IMR-90 (cell line): ENCODE measurements around the gene CTDP1. TPM values are rescaled to one million over a fixed set of nuclear protein-coding genes. Genes with fewer than 3 reads are reported as not detected.

Experiments used
- ATAC-seq: fragments of 200-7000 bp; cut with Tn5 transposase; 2 replicates; pipeline ENCODE4 v1.9.1; 2020; ENCODE audit warnings: low read depth, mild to moderate bottlenecking, moderate library complexity
- BruUV-seq: library from RNA; stranded (reverse); fragments of 400-500 nt; replicated peaks from 2 replicates; lab custom pipeline; 2021; lab: Mats Ljungman, UMichigan
- CTCF ChIA-PET: fragments of 300-600 bp; formaldehyde crosslinking; extraction: SDS; loops from one replicate; lab custom pipeline; 2021; ENCODE audit warnings: antibody characterized with exemption; lab: Yijun Ruan, JAX
- POLR2A ChIA-PET: fragments of 300-600 bp; sonication (Branson Sonifier 250); formaldehyde crosslinking; loops from one replicate; lab custom pipeline; 2022; ENCODE audit warnings: antibody characterized with exemption; ENCODE audit not compliant: unreplicated experiment; lab: Charles Lee
- DNase-seq: peaks from one replicate; pipeline ENCODE4 v3.0.0; 2013
- H2AFZ ChIP-seq: replicated peaks from 2 replicates; pipeline ENCODE3; 2013; ENCODE audit warnings: low read length, mild to moderate bottlenecking; ENCODE audit not compliant: poor library complexity
- H2AK5ac ChIP-seq: 2 replicates; pipeline ENCODE4 v1.6.1; 2013; ENCODE audit warnings: low read depth, low read length, inconsistent platforms
- H2AK9ac ChIP-seq: replicated peaks from 2 replicates; pipeline ENCODE3; 2013; ENCODE audit warnings: mild to moderate bottlenecking, low read depth, low read length, moderate library complexity; ENCODE audit not compliant: poor library complexity
- H2BK120ac ChIP-seq: 2 replicates; pipeline ENCODE4 v1.6.1; 2013; ENCODE audit warnings: low read depth, low read length, inconsistent platforms
- H2BK15ac ChIP-seq: 3 replicates; pipeline ENCODE4 v1.6.1; 2013; ENCODE audit warnings: low read depth, low read length, inconsistent platforms
- H2BK20ac ChIP-seq: 2 replicates; pipeline ENCODE4 v1.6.1; 2013; ENCODE audit warnings: low read depth, mild to moderate bottlenecking, inconsistent platforms, low read length, moderate library complexity
- H2BK5ac ChIP-seq: 2 replicates; pipeline ENCODE4 v1.6.1; 2013; ENCODE audit warnings: mild to moderate bottlenecking, low read depth, low read length, inconsistent platforms; ENCODE audit not compliant: poor library complexity, severe bottlenecking
- H3K14ac ChIP-seq: replicated peaks from 2 replicates; pipeline ENCODE4 v1.6.1; 2013; ENCODE audit warnings: low read depth, low read length, inconsistent platforms
- H3K18ac ChIP-seq: 2 replicates; pipeline ENCODE4 v1.6.1; 2013; ENCODE audit warnings: low read depth, low read length, control low read depth
- H3K23ac ChIP-seq: 2 replicates; pipeline ENCODE4 v1.6.1; 2013; ENCODE audit warnings: low read depth, low read length, inconsistent platforms
- H3K27ac ChIP-seq: 2 replicates; pipeline ENCODE4 v1.5.1; 2013; ENCODE audit warnings: mild to moderate bottlenecking, control low read depth, low read length; ENCODE audit not compliant: insufficient read depth
- H3K27me3 ChIP-seq: 2 replicates; pipeline ENCODE4 v1.6.1; 2013; ENCODE audit warnings: low read length; ENCODE audit not compliant: control insufficient read depth, insufficient read depth
- H3K36me3 ChIP-seq: 2 replicates; pipeline ENCODE4 v1.6.1; 2013; ENCODE audit warnings: low read length, mixed read lengths; ENCODE audit not compliant: control insufficient read depth, insufficient read depth
- H3K4ac ChIP-seq: 2 replicates; pipeline ENCODE4 v1.6.1; 2013; ENCODE audit warnings: low read depth, low read length, inconsistent platforms
- H3K4me1 ChIP-seq: 2 replicates; pipeline ENCODE4 v1.6.1; 2013; ENCODE audit warnings: low read length, mixed read lengths; ENCODE audit not compliant: control insufficient read depth, insufficient read depth
- H3K4me2 ChIP-seq: 2 replicates; pipeline ENCODE4 v1.6.1; 2013; ENCODE audit warnings: low read depth, mild to moderate bottlenecking, control low read depth, low read length, moderate library complexity
- H3K4me3 ChIP-seq: 2 replicates; pipeline ENCODE4 v1.5.1; 2013; ENCODE audit warnings: low read depth, mild to moderate bottlenecking, control low read depth, low read length, moderate library complexity; ENCODE audit not compliant: insufficient read depth
- H3K56ac ChIP-seq: 2 replicates; pipeline ENCODE4 v1.6.1; 2013; ENCODE audit warnings: low read length, inconsistent platforms; ENCODE audit not compliant: insufficient read depth; ENCODE audit errors: extremely low read depth
- H3K79me1 ChIP-seq, 2 experiments: 2 replicates each; pipeline ENCODE4 v1.6.1; 2013; ENCODE audit warnings: low read length in 2 of 2, inconsistent platforms in 1 of 2, low read depth in 1 of 2
- H3K9ac ChIP-seq: 2 replicates; pipeline ENCODE4 v1.6.1; 2013; ENCODE audit warnings: low read depth, low read length, control low read depth
- H3K9me1 ChIP-seq: 2 replicates; pipeline ENCODE4 v1.6.1; 2013; ENCODE audit warnings: low read length, inconsistent platforms; ENCODE audit not compliant: insufficient read depth
- H3K9me3 ChIP-seq: 2 replicates; pipeline ENCODE4 v1.6.1; 2013; ENCODE audit warnings: low read length; ENCODE audit not compliant: control insufficient read depth, insufficient read depth
- H4K20me1 ChIP-seq: 2 replicates; pipeline ENCODE4 v1.6.1; 2013; ENCODE audit warnings: low read length, inconsistent platforms; ENCODE audit not compliant: insufficient read depth
- H4K5ac ChIP-seq: 2 replicates; pipeline ENCODE4 v1.6.1; 2013; ENCODE audit warnings: mild to moderate bottlenecking, low read depth, low read length, control low read depth
- H4K8ac ChIP-seq, 2 experiments: 2 replicates each; pipeline ENCODE4 v1.6.1; 2013; ENCODE audit warnings: low read depth in 2 of 2, low read length in 2 of 2, control low read depth in 1 of 2, inconsistent platforms in 1 of 2
- H4K91ac ChIP-seq: 2 replicates; pipeline ENCODE4 v1.6.1; 2013; ENCODE audit warnings: low read depth, low read length, inconsistent platforms; ENCODE audit not compliant: insufficient read depth
- BHLHE40 ChIP-seq: fragments of 150-350 bp; IDR thresholded peaks from 2 replicates; pipeline ENCODE4 v1.6.1; 2016; ENCODE audit warnings: mild to moderate bottlenecking, low read depth, low read length
- CEBPB ChIP-seq: IDR thresholded peaks from 2 replicates; pipeline ENCODE4 v1.6.1; 2012; ENCODE audit warnings: low read depth, low read length, improper control_type of control experiment
- CHD1 ChIP-seq: IDR thresholded peaks from 2 replicates; pipeline ENCODE4 v1.6.1; 2012; ENCODE audit warnings: low read depth, low read length, improper control_type of control experiment
- CTCF ChIP-seq: conservative IDR thresholded peaks from 2 replicates; pipeline ENCODE4 v1.5.1; 2012; ENCODE audit warnings: mild to moderate bottlenecking, low read depth, low read length, improper control_type of control experiment
- ELK1 ChIP-seq: fragments of 150-350 bp; IDR thresholded peaks from 2 replicates; pipeline ENCODE4 v1.6.1; 2016; ENCODE audit warnings: low read depth, mild to moderate bottlenecking, low read length, moderate library complexity, borderline replicate concordance
- FOS ChIP-seq: fragments of 150-350 bp; IDR thresholded peaks from 2 replicates; pipeline ENCODE4 v1.6.1; 2016; ENCODE audit warnings: low read depth, low read length
- MAZ ChIP-seq: IDR thresholded peaks from 2 replicates; pipeline ENCODE4 v1.6.1; 2012; ENCODE audit warnings: low read depth, mild to moderate bottlenecking, low read length, improper control_type of control experiment, moderate library complexity, borderline replicate concordance
- MXI1 ChIP-seq: IDR thresholded peaks from 2 replicates; pipeline ENCODE4 v1.6.1; 2012; ENCODE audit warnings: low read depth, mild to moderate bottlenecking, low read length, moderate library complexity, borderline replicate concordance
- NFE2L2 ChIP-seq: fragments of 150-350 bp; IDR thresholded peaks from 2 replicates; pipeline ENCODE4 v1.6.1; 2016; ENCODE audit warnings: low read depth, mild to moderate bottlenecking, low read length
- POLR2A ChIP-seq: IDR thresholded peaks from 2 replicates; pipeline ENCODE4 v1.6.1; 2012; ENCODE audit warnings: mild to moderate bottlenecking, low read depth, low read length
- RAD21 ChIP-seq: IDR thresholded peaks from 2 replicates; pipeline ENCODE4 v1.6.1; 2012; ENCODE audit warnings: low read length, improper control_type of control experiment
- RCOR1 ChIP-seq: IDR thresholded peaks from 2 replicates; pipeline ENCODE4 v1.6.1; 2012; ENCODE audit warnings: mild to moderate bottlenecking, low read length, improper control_type of control experiment; ENCODE audit not compliant: insufficient replicate concordance
- RFX5 ChIP-seq: IDR thresholded peaks from 2 replicates; pipeline ENCODE4 v1.8.0; 2012; ENCODE audit warnings: low read depth, mild to moderate bottlenecking, low read length, moderate library complexity
- SMC3 ChIP-seq: fragments of 150-350 bp; IDR thresholded peaks from 2 replicates; pipeline ENCODE4 v1.6.1; 2016; ENCODE audit warnings: low read depth, mild to moderate bottlenecking, antibody characterized with exemption, low read length, moderate library complexity
- USF2 ChIP-seq: fragments of 150-350 bp; IDR thresholded peaks from 2 replicates; pipeline ENCODE4 v1.6.1; 2017; ENCODE audit warnings: mild to moderate bottlenecking, antibody characterized with exemption, low read length, low read depth
- WGBS, 2 experiments: methylation state at CpG; one replicate each; pipeline versions ENCODE4 v1.1.5 to v1.1.7; 2013; ENCODE audit warnings: missing lambda C conversion rate in 2 of 2; ENCODE audit not compliant: insufficient read length in 1 of 2; ENCODE audit errors: extremely low coverage in 2 of 2; 5-methylcytosine and 5-hydroxymethylcytosine counted together
- dilution Hi-C: fragments of 300-500 bp; cut with HindIII; formaldehyde crosslinking; loops from one replicate; pipeline ENCODE4 v1.14.3; 2018; ENCODE audit warnings: low sequenced_read_pairs; ENCODE audit not compliant: unreplicated experiment
- in situ Hi-C: fragments of 300-500 bp; cut with MboI; formaldehyde crosslinking; loops from 3 replicates; pipeline ENCODE4 v1.14.3; 2019; ENCODE audit warnings: low sequenced_read_pairs, inconsistent platforms, mixed read lengths
- intact Hi-C: fragments of 100-400 bp; cut with micrococcal nuclease; formaldehyde crosslinking; loops from 2 replicates; pipeline ENCODE4 v1.10.0; 2022
- polyA plus RNA-seq, 3 experiments: library from polyadenylated mRNA; depleted of rRNA; stranded (reverse); fragments of >200 nt; gene quantifications; 2 replicates each; pipeline ENCODE4 v1.2.3, GENCODE V29; 2012; ENCODE audit warnings: low replicate concordance in 1 of 3
- total RNA-seq: library from RNA; depleted of rRNA; stranded (reverse); fragments of >200 nt; gene quantifications from 2 replicates; pipeline ENCODE4 v1.2.3, GENCODE V29; 2012

Gene CTDP1
- total and polyA plus RNA-seq, 2 of the 4 experiments (the other 2 are of a cell fraction), result 13.4 to 17.6 TPM

- H2BK120ac ChIP-seq, result no peak overlapping the region
- TF ChIP-seq USF2 (no peak), RCOR1 (no peak), BHLHE40 (no peak), CTCF (no peak), CEBPB (no peak), NFE2L2 (no peak), ELK1 (no peak), RFX5 (no peak), MXI1 (no peak), SMC3 (no peak), POLR2A (no peak), RAD21 (no peak), MAZ (no peak), FOS (no peak), CHD1 (no peak)
- no peak overlapping the region for H4K5ac ChIP-seq
- ATAC-seq (peak; percentile 27), DNase-seq (peak; percentile 11)
- H3K4me2 ChIP-seq, result no peak overlapping the region
- peaks cover 75% of the 10 kb centered on the region for H4K20me1 ChIP-seq
- dilution Hi-C loops (no loop called here), intact Hi-C loops (no loop called here), in situ Hi-C loops (no loop called here)
- H2AK5ac ChIP-seq, result no peak overlapping the region
- peaks cover 10% of the 10 kb centered on the region for H3K4me1 ChIP-seq
- H2BK20ac ChIP-seq, result no peak overlapping the region
- no peaks in the 10 kb centered on the region for H3K27me3 ChIP-seq
- no peak overlapping the region for H3K4me3 ChIP-seq
- H3K9me3 ChIP-seq, result no peaks in the 10 kb centered on the region
- no peak overlapping the region for H2AFZ ChIP-seq
- no peak overlapping the region for H2AK9ac ChIP-seq
- H3K9me1 ChIP-seq, result peaks cover 21% of the 10 kb centered on the region
- H3K18ac ChIP-seq, result no peak overlapping the region
- H3K79me1 ChIP-seq, result peaks cover 7 to 76% of the 10 kb centered on the region in 2 experiments
- no peak overlapping the region for H3K56ac ChIP-seq
- ChIA-PET POLR2A (no interaction called here), CTCF (no interaction called here)
- H3K23ac ChIP-seq, result no peak overlapping the region
- no peak overlapping the region for H4K8ac ChIP-seq
- no peak overlapping the region for H3K9ac ChIP-seq
- no peak overlapping the region for H3K14ac ChIP-seq
- H3K27ac ChIP-seq, result no peak overlapping the region
- no peak overlapping the region for H2BK15ac ChIP-seq
- BruUV-seq, result no TSS peak
- no peak overlapping the region for H4K91ac ChIP-seq
- H3K4ac ChIP-seq, result no peak overlapping the region
- no peaks in the 10 kb centered on the region for H3K36me3 ChIP-seq
- WGBS, 2 experiments, result 73% methylated on average over 9 of the region's 13 CpGs; no CpG with 5 or more reads in 1 of the 2 experiments
- no peak overlapping the region for H2BK5ac ChIP-seq
Measured at GRCh38 chr18:79684787-79685186, 5.2 kb downstream of the CTDP1 start.
